HEK293 (cell line): Measurements from ENCODE around the gene COQ4.
A peak's percentile ranks its signal among the peaks of the same experiment; 100 is the strongest.

Source experiments
- GLIS2 ChIP-seq: fragments of 450-650 bp; formaldehyde crosslinking; IDR thresholded peaks from 2 replicates; pipeline ENCODE4 v1.5.1; 2016; ENCODE audit warnings: missing biosample characterization, missing genetic modification characterization
- KLF1 ChIP-seq: fragments of 450-650 bp; formaldehyde crosslinking; IDR thresholded peaks from 2 replicates; pipeline ENCODE4 v1.5.1; 2016; ENCODE audit warnings: missing biosample characterization, missing genetic modification characterization
- KLF16 ChIP-seq: fragments of 450-650 bp; formaldehyde crosslinking; IDR thresholded peaks from 2 replicates; pipeline ENCODE4 v1.5.1; 2017; ENCODE audit warnings: missing biosample characterization, missing genetic modification characterization
- KLF9 ChIP-seq: fragments of 450-650 bp; formaldehyde crosslinking; IDR thresholded peaks from 2 replicates; pipeline ENCODE4 v1.5.1; 2016; ENCODE audit warnings: missing biosample characterization, missing genetic modification characterization, low read depth
- SCRT1 ChIP-seq: fragments of 450-650 bp; formaldehyde crosslinking; IDR thresholded peaks from 2 replicates; pipeline ENCODE4 v1.5.1; 2016; ENCODE audit warnings: missing biosample characterization, missing genetic modification characterization, borderline replicate concordance
- ZNF138 ChIP-seq: fragments of 450-650 bp; formaldehyde crosslinking; IDR thresholded peaks from 2 replicates; pipeline ENCODE4 v1.5.1; 2016; ENCODE audit warnings: missing biosample characterization, missing genetic modification characterization, borderline replicate concordance
- ZNF169 ChIP-seq: fragments of 450-650 bp; formaldehyde crosslinking; IDR thresholded peaks from 2 replicates; pipeline ENCODE4 v1.5.1; 2016; ENCODE audit warnings: missing biosample characterization, missing genetic modification characterization
- ZNF24 ChIP-seq: fragments of 450-650 bp; formaldehyde crosslinking; IDR thresholded peaks from 2 replicates; pipeline ENCODE4 v1.5.1; 2016; ENCODE audit warnings: missing biosample characterization, missing genetic modification characterization
- ZNF391 ChIP-seq: fragments of 450-650 bp; formaldehyde crosslinking; IDR thresholded peaks from 2 replicates; pipeline ENCODE4 v1.5.1; 2016; ENCODE audit warnings: low read depth, missing biosample characterization, missing genetic modification characterization, borderline replicate concordance
- ZNF600 ChIP-seq: fragments of 450-650 bp; formaldehyde crosslinking; IDR thresholded peaks from 2 replicates; pipeline ENCODE4 v1.5.1; 2016; ENCODE audit warnings: missing biosample characterization, missing genetic modification characterization
- ZNF610 ChIP-seq: fragments of 450-650 bp; formaldehyde crosslinking; IDR thresholded peaks from 2 replicates; pipeline ENCODE4 v1.5.1; 2016; ENCODE audit warnings: missing biosample characterization, missing genetic modification characterization, borderline replicate concordance
- ZNF629 ChIP-seq: fragments of 450-650 bp; formaldehyde crosslinking; IDR thresholded peaks from 2 replicates; pipeline ENCODE4 v1.5.1; 2017; ENCODE audit warnings: missing biosample characterization, missing genetic modification characterization
- TF ChIP-seq, protein P1 (sequence below): fragments of 450-650 bp; formaldehyde crosslinking; IDR thresholded peaks from 2 replicates; pipeline ENCODE4 v1.5.1; 2016; ENCODE audit warnings: missing biosample characterization, missing genetic modification characterization
- TF ChIP-seq, protein P2 (sequence below): fragments of 450-650 bp; formaldehyde crosslinking; optimal IDR thresholded peaks from 2 replicates; pipeline ENCODE3; 2016; ENCODE audit warnings: missing biosample characterization, mild to moderate bottlenecking, missing genetic modification characterization
- TF ChIP-seq, protein P3 (sequence below): fragments of 450-650 bp; formaldehyde crosslinking; conservative IDR thresholded peaks from 2 replicates; pipeline ENCODE4 v1.5.1; 2016; ENCODE audit warnings: low read depth, missing biosample characterization, missing genetic modification characterization
- TF ChIP-seq, protein P4 (sequence below): fragments of 450-650 bp; formaldehyde crosslinking; IDR thresholded peaks from 2 replicates; pipeline ENCODE4 v1.5.1; 2016; ENCODE audit warnings: missing biosample characterization, missing genetic modification characterization
- TF ChIP-seq, protein P5 (sequence below): fragments of 450-650 bp; formaldehyde crosslinking; IDR thresholded peaks from 2 replicates; pipeline ENCODE4 v1.5.1; 2016; ENCODE audit warnings: missing biosample characterization, missing genetic modification characterization
- TF ChIP-seq, protein P6 (sequence below): fragments of 450-650 bp; formaldehyde crosslinking; IDR thresholded peaks from 2 replicates; pipeline ENCODE4 v1.5.1; 2017; ENCODE audit warnings: missing biosample characterization, missing genetic modification characterization

The COQ4 gene

DNA sequence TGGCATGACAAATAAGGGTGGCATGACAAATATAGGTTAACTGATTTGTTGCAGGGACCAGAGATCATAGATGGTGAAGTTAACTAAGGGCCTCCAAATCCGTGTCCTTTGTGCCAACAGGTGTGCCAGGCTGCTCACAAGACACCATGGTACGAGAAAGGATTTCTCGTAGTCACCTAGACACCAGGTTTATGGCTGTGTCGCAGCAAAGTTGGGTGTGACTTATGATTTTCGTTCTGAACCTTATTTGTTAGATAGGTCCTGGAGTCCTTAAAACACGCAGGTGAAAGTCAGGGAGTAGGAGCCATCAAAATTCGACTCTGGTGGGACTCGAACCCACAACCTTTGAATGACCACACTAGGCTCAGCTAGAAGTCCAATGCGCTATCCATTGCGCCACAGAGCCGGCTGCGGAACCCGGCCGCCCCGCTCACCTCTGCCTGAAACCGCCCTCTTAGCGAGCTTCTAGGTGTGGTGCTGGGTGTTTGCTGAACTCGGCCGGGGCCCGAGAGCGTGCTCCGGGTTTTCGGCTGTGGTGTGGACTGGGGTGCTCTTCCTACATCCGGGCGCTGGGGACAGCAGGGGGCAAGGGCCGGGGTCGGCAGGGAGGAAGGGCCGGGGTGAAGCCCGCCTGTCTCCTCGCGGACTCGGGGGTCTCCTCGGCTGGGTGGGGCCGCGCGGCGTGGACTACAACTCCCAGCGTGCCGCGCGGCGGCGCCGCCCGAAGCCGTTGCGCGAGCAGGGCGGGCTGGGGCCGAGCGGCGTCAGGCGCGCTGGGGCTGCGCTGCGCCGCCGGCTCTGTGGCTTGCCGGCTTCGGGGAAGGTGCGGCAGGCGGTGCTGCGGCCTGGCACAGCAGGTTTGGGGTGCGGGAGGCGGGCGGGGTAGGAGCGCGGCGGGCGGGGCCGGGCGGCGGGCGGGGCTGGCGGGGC, 17.4 kb downstream of the COQ4 start, which contains the start of gene SLC27A4 (continued):
- TF ChIP-seq, protein P1, sequence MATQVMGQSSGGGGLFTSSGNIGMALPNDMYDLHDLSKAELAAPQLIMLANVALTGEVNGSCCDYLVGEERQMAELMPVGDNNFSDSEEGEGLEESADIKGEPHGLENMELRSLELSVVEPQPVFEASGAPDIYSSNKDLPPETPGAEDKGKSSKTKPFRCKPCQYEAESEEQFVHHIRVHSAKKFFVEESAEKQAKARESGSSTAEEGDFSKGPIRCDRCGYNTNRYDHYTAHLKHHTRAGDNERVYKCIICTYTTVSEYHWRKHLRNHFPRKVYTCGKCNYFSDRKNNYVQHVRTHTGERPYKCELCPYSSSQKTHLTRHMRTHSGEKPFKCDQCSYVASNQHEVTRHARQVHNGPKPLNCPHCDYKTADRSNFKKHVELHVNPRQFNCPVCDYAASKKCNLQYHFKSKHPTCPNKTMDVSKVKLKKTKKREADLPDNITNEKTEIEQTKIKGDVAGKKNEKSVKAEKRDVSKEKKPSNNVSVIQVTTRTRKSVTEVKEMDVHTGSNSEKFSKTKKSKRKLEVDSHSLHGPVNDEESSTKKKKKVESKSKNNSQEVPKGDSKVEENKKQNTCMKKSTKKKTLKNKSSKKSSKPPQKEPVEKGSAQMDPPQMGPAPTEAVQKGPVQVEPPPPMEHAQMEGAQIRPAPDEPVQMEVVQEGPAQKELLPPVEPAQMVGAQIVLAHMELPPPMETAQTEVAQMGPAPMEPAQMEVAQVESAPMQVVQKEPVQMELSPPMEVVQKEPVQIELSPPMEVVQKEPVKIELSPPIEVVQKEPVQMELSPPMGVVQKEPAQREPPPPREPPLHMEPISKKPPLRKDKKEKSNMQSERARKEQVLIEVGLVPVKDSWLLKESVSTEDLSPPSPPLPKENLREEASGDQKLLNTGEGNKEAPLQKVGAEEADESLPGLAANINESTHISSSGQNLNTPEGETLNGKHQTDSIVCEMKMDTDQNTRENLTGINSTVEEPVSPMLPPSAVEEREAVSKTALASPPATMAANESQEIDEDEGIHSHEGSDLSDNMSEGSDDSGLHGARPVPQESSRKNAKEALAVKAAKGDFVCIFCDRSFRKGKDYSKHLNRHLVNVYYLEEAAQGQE (tag by site-specific recombination) = peak; percentile 36; the same call in 1 of the 2 replicates
- no peak for TF ChIP-seq ZNF138 (tag by site-specific recombination)
- TF ChIP-seq, protein P2, sequence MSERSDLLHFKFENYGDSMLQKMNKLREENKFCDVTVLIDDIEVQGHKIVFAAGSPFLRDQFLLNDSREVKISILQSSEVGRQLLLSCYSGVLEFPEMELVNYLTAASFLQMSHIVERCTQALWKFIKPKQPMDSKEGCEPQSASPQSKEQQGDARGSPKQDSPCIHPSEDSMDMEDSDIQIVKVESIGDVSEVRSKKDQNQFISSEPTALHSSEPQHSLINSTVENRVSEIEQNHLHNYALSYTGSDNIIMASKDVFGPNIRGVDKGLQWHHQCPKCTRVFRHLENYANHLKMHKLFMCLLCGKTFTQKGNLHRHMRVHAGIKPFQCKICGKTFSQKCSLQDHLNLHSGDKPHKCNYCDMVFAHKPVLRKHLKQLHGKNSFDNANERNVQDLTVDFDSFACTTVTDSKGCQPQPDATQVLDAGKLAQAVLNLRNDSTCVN = peak; percentile 72
- TF ChIP-seq, protein P3, sequence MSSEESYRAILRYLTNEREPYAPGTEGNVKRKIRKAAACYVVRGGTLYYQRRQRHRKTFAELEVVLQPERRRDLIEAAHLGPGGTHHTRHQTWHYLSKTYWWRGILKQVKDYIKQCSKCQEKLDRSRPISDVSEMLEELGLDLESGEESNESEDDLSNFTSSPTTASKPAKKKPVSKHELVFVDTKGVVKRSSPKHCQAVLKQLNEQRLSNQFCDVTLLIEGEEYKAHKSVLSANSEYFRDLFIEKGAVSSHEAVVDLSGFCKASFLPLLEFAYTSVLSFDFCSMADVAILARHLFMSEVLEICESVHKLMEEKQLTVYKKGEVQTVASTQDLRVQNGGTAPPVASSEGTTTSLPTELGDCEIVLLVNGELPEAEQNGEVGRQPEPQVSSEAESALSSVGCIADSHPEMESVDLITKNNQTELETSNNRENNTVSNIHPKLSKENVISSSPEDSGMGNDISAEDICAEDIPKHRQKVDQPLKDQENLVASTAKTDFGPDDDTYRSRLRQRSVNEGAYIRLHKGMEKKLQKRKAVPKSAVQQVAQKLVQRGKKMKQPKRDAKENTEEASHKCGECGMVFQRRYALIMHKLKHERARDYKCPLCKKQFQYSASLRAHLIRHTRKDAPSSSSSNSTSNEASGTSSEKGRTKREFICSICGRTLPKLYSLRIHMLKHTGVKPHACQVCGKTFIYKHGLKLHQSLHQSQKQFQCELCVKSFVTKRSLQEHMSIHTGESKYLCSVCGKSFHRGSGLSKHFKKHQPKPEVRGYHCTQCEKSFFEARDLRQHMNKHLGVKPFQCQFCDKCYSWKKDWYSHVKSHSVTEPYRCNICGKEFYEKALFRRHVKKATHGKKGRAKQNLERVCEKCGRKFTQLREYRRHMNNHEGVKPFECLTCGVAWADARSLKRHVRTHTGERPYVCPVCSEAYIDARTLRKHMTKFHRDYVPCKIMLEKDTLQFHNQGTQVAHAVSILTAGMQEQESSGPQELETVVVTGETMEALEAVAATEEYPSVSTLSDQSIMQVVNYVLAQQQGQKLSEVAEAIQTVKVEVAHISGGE = peak; percentile 53; the same call in 1 of the 2 replicates
- 0 out of 2 replicates have a peak, but pooled peaks have one; percentile 17 for TF ChIP-seq KLF16 (tag by site-specific recombination)
- no peak for TF ChIP-seq ZNF169
- TF ChIP-seq, protein P4, sequence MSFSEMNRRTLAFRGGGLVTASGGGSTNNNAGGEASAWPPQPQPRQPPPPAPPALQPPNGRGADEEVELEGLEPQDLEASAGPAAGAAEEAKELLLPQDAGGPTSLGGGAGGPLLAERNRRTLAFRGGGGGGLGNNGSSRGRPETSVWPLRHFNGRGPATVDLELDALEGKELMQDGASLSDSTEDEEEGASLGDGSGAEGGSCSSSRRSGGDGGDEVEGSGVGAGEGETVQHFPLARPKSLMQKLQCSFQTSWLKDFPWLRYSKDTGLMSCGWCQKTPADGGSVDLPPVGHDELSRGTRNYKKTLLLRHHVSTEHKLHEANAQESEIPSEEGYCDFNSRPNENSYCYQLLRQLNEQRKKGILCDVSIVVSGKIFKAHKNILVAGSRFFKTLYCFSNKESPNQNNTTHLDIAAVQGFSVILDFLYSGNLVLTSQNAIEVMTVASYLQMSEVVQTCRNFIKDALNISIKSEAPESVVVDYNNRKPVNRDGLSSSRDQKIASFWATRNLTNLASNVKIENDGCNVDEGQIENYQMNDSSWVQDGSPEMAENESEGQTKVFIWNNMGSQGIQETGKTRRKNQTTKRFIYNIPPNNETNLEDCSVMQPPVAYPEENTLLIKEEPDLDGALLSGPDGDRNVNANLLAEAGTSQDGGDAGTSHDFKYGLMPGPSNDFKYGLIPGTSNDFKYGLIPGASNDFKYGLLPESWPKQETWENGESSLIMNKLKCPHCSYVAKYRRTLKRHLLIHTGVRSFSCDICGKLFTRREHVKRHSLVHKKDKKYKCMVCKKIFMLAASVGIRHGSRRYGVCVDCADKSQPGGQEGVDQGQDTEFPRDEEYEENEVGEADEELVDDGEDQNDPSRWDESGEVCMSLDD (tag by site-specific recombination) = peak; percentile 60; the same call in 1 of the 2 replicates
- peak; percentile 80 for TF ChIP-seq KLF1 (tag by site-specific recombination)
- TF ChIP-seq ZNF610 (tag by site-specific recombination) = peak; percentile 47; the same call in 1 of the 2 replicates
- TF ChIP-seq ZNF629 (tag by site-specific recombination) = peak; percentile 63
- TF ChIP-seq SCRT1 (tag by site-specific recombination) = peak; percentile 86
- TF ChIP-seq, protein P5, sequence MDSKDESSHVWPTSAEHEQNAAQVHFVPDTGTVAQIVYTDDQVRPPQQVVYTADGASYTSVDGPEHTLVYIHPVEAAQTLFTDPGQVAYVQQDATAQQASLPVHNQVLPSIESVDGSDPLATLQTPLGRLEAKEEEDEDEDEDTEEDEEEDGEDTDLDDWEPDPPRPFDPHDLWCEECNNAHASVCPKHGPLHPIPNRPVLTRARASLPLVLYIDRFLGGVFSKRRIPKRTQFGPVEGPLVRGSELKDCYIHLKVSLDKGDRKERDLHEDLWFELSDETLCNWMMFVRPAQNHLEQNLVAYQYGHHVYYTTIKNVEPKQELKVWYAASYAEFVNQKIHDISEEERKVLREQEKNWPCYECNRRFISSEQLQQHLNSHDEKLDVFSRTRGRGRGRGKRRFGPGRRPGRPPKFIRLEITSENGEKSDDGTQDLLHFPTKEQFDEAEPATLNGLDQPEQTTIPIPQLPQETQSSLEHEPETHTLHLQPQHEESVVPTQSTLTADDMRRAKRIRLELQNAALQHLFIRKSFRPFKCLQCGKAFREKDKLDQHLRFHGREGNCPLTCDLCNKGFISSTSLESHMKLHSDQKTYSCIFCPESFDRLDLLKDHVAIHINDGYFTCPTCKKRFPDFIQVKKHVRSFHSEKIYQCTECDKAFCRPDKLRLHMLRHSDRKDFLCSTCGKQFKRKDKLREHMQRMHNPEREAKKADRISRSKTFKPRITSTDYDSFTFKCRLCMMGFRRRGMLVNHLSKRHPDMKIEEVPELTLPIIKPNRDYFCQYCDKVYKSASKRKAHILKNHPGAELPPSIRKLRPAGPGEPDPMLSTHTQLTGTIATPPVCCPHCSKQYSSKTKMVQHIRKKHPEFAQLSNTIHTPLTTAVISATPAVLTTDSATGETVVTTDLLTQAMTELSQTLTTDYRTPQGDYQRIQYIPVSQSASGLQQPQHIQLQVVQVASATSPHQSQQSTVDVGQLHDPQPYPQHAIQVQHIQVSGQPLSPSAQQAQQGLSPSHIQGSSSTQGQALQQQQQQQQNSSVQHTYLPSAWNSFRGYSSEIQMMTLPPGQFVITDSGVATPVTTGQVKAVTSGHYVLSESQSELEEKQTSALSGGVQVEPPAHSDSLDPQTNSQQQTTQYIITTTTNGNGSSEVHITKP (tag by site-specific recombination) = 0 out of 2 replicates have a peak, but pooled peaks have one; percentile 22
- peak; percentile 71 for TF ChIP-seq ZNF600 (tag by site-specific recombination)
- peak; percentile 79 for TF ChIP-seq GLIS2 (tag by site-specific recombination)
- TF ChIP-seq ZNF391 = peak; percentile 50; the same call in 1 of the 2 replicates
- peak; percentile 72; the same call in 1 of the 2 replicates for TF ChIP-seq ZNF24
- TF ChIP-seq, protein P6, sequence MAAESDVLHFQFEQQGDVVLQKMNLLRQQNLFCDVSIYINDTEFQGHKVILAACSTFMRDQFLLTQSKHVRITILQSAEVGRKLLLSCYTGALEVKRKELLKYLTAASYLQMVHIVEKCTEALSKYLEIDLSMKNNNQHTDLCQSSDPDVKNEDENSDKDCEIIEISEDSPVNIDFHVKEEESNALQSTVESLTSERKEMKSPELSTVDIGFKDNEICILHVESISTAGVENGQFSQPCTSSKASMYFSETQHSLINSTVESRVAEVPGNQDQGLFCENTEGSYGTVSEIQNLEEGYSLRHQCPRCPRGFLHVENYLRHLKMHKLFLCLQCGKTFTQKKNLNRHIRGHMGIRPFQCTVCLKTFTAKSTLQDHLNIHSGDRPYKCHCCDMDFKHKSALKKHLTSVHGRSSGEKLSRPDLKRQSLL = peak; percentile 38; the same call in 1 of the 2 replicates
- TF ChIP-seq KLF9 (tag by site-specific recombination) = no peak; the same call in 1 of the 2 replicates
